ENCODE results near the gene CAPN12. TPM values are rescaled to one million over a fixed set of nuclear protein-coding genes. Genes with fewer than 3 reads are reported as not detected.

Gene CAPN12
- polyA plus RNA-seq, 1 donor (not counting 4 experiments of a cell fraction or from before 2014, with no cell fraction given) = 5.6 TPM

DNA sequence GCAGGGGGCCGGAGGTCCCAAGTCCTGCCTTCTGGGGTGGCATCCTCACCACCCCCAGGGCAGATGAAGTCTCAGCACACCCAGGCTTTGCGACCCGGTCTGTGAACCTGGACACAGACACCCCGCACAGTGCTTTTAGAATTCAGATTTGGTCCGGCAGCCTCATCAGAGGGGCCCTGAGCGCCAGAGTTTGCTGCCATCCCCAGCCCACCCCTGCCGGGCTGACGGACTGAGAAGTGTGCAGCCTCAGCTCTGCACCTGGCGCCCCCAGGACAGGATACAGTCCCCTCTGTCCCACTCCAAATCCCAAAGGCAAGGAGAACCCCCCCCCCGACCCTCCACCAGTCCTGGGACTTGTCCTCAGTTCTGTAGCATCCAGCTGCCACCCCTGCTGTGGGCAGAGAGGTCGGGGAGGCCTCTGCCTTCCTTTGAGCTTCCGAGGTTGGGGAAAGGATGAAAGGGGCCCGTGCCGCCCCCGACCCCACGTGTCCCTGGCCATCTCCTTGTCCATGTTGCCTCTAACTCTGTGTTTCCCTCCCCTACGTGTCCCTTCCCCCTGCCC lies 16.9 kb downstream of the CAPN12 start:
- Histone ChIP-seq H3K9me3 (ENCODE audit: control insufficient read depth, low read depth, low read length) (no peaks in the 10 kb centered on the region), H3K79me2 (ENCODE audit: control insufficient read depth, insufficient read depth, low read length) (peaks cover 8% of the 10 kb centered on the region), H3K27ac (ENCODE audit: control insufficient read depth, insufficient read depth, low read length) (no peak overlapping the region), H3K9me1 (ENCODE audit: control insufficient read depth, extremely low read depth, insufficient read depth, low read length) (no peaks in the 10 kb centered on the region), H3K9ac (ENCODE audit: control insufficient read depth, extremely low read depth, insufficient read depth, low read length) (no peak overlapping the region), H2AFZ (ENCODE audit: control insufficient read depth, low read length) (no peak overlapping the region), H3K4me2 (ENCODE audit: control insufficient read depth, extremely low read depth, insufficient read depth, low read depth, low read length) (no peak overlapping the region), H3K36me3 (ENCODE audit: control insufficient read depth in 2 of 2, extremely low read depth in 1 of 2, insufficient read depth in 2 of 2, low read length in 2 of 2) (peaks cover 58 to 75% of the 10 kb centered on the region in 2 experiments), H3K4me3 (ENCODE audit: control insufficient read depth in 2 of 3, extremely low read depth in 1 of 3, insufficient read depth in 2 of 3, low read depth in 1 of 3, low read length in 3 of 3) (no peak overlapping the region), H3K27me3 (ENCODE audit: control insufficient read depth, extremely low read depth, insufficient read depth, low read length) (no peaks in the 10 kb centered on the region), H4K20me1 (ENCODE audit: control insufficient read depth, extremely low read depth, insufficient read depth, low read length) (no peaks in the 10 kb centered on the region), H3K4me1 (ENCODE audit: control insufficient read depth, extremely low read depth, insufficient read depth, low read length) (no peaks in the 10 kb centered on the region)
- DNase-seq (ENCODE audit: low read depth, low spot score) (no peak), FAIRE-seq (no peak)
- dilution Hi-C loops (cut with MboI; ENCODE audit: extremely low pct_ligation_motif_present, low sequenced_read_pairs) = no loop called here
- TF ChIP-seq EZH2 (IDR thresholded peaks at IDR 0.05; ENCODE audit: low read length) = no peak
- TF ChIP-seq, protein P1, sequence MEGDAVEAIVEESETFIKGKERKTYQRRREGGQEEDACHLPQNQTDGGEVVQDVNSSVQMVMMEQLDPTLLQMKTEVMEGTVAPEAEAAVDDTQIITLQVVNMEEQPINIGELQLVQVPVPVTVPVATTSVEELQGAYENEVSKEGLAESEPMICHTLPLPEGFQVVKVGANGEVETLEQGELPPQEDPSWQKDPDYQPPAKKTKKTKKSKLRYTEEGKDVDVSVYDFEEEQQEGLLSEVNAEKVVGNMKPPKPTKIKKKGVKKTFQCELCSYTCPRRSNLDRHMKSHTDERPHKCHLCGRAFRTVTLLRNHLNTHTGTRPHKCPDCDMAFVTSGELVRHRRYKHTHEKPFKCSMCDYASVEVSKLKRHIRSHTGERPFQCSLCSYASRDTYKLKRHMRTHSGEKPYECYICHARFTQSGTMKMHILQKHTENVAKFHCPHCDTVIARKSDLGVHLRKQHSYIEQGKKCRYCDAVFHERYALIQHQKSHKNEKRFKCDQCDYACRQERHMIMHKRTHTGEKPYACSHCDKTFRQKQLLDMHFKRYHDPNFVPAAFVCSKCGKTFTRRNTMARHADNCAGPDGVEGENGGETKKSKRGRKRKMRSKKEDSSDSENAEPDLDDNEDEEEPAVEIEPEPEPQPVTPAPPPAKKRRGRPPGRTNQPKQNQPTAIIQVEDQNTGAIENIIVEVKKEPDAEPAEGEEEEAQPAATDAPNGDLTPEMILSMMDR (optimal IDR thresholded peaks at IDR 0.05 in 1 of 3, IDR thresholded peaks at IDR 0.05 in 1 of 3, conservative IDR thresholded peaks at IDR 0.05 in 1 of 3; ENCODE audit: extremely low read depth in 1 of 3, insufficient read depth in 2 of 3, low read length in 3 of 3) = no peak

DNA sequence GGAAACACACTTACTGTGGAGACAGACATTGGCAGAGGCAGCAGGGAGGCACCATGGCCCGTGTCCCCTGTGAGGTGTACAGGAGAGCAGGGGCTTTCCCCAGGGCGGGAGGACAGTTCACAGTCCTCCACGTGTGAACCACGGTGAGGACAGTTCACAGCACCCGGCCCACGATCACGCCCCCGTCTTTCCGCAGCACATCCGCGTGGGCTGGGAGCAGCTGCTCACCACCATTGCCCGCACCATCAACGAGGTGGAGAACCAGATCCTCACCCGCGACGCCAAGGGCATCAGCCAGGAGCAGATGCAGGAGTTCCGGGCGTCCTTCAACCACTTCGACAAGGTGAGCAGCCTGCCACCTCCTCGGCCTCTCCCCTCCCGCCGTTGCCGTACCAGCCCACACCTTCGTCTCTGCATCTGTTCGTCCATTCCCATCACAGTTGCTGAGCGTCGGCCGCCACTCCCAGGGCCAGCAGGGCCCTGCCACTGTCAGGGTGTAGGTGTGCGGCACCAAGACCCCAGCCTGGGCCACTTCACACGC lies 17.4 kb downstream of the CAPN12 start:
- no peaks in the 10 kb centered on the region for H4K20me1 ChIP-seq (ENCODE audit: control insufficient read depth, extremely low read depth, insufficient read depth, low read length)
- no peaks in the 10 kb centered on the region for H3K9me1 ChIP-seq (ENCODE audit: control insufficient read depth, extremely low read depth, insufficient read depth, low read length)
- no peaks in the 10 kb centered on the region for H3K4me1 ChIP-seq (ENCODE audit: control insufficient read depth, extremely low read depth, insufficient read depth, low read length)
- no peak overlapping the region for H3K4me2 ChIP-seq (ENCODE audit: control insufficient read depth, extremely low read depth, insufficient read depth, low read depth, low read length)
- FAIRE-seq = no peak
- H3K27ac ChIP-seq (ENCODE audit: control insufficient read depth, insufficient read depth, low read length) = no peak overlapping the region
- no peak overlapping the region for H3K4me3 ChIP-seq (ENCODE audit: control insufficient read depth in 2 of 3, extremely low read depth in 1 of 3, insufficient read depth in 2 of 3, low read depth in 1 of 3, low read length in 3 of 3)
- no peak for DNase-seq (ENCODE audit: low read depth, low spot score)
- no peak overlapping the region for H3K9ac ChIP-seq (ENCODE audit: control insufficient read depth, extremely low read depth, insufficient read depth, low read length)
- H3K79me2 ChIP-seq (ENCODE audit: control insufficient read depth, insufficient read depth, low read length) = peaks cover 8% of the 10 kb centered on the region
- dilution Hi-C loops (cut with MboI; ENCODE audit: extremely low pct_ligation_motif_present, low sequenced_read_pairs) = no loop called here
- H3K36me3 ChIP-seq (ENCODE audit: control insufficient read depth in 2 of 2, extremely low read depth in 1 of 2, insufficient read depth in 2 of 2, low read length in 2 of 2) = peaks cover 64 to 79% of the 10 kb centered on the region in 2 experiments
- H3K9me3 ChIP-seq (ENCODE audit: control insufficient read depth, low read depth, low read length) = no peaks in the 10 kb centered on the region
- no peak overlapping the region for H2AFZ ChIP-seq (ENCODE audit: control insufficient read depth, low read length)
- H3K27me3 ChIP-seq (ENCODE audit: control insufficient read depth, extremely low read depth, insufficient read depth, low read length) = no peaks in the 10 kb centered on the region
- TF ChIP-seq, protein P1 (optimal IDR thresholded peaks at IDR 0.05 in 1 of 3, IDR thresholded peaks at IDR 0.05 in 1 of 3, conservative IDR thresholded peaks at IDR 0.05 in 1 of 3; ENCODE audit: extremely low read depth in 1 of 3, insufficient read depth in 2 of 3, low read length in 3 of 3) = no peak
- no peak for TF ChIP-seq EZH2 (IDR thresholded peaks at IDR 0.05; ENCODE audit: low read length)
